Brain microvascular endothelial cell (primary cell): ENCODE data around the gene ITGB8.

ENCODE experiments used
- DNase-seq: peaks from one replicate; pipeline ENCODE4 v3.0.0-alpha.2; 2020
- H3K27ac ChIP-seq: fragments of 250-450 bp; sonication (Bioruptor Pico); 2 replicates; pipeline ENCODE4 v1.5.1; 2020; ENCODE audit warnings: mild to moderate bottlenecking, moderate library complexity
- H3K27me3 ChIP-seq: fragments of 250-450 bp; sonication (Bioruptor Pico); replicated peaks from 2 replicates; pipeline ENCODE4 v1.5.1; 2020; ENCODE audit warnings: mild to moderate bottlenecking
- H3K36me3 ChIP-seq: fragments of 250-450 bp; sonication (Bioruptor Pico); replicated peaks from 2 replicates; pipeline ENCODE4 v1.5.1; 2020; ENCODE audit warnings: mild to moderate bottlenecking
- H3K4me3 ChIP-seq: 2 replicates; pipeline ENCODE4 v1.5.1; 2011; ENCODE audit warnings: low read depth, mild to moderate bottlenecking, control low read depth, low read length, moderate library complexity
- CTCF ChIP-seq: IDR thresholded peaks from 2 replicates; pipeline ENCODE4 v1.5.1; 2011; ENCODE audit warnings: low read depth, mild to moderate bottlenecking, moderate library complexity, low read length, control low read depth, inconsistent platforms; ENCODE audit errors: missing control alignments
- in situ Hi-C: cut with HindIII; loops from 2 replicates; pipeline ENCODE4 v1.10.0; 2017; ENCODE audit warnings: low sequenced_read_pairs, low pct_ligation_motif_present

Gene ITGB8

GRCh38 chr7:20326342-20326741 lies 4.4 kb upstream of the ITGB8 start:
- in situ Hi-C loops: no loop called here
- no peak overlapping the region for H3K4me3 ChIP-seq
- DNase-seq: no peak
- no peak overlapping the region for H3K27ac ChIP-seq
- no peak for TF ChIP-seq CTCF
- no peaks in the 10 kb centered on the region for H3K36me3 ChIP-seq
- H3K27me3 ChIP-seq: no peaks in the 10 kb centered on the region

DNA sequence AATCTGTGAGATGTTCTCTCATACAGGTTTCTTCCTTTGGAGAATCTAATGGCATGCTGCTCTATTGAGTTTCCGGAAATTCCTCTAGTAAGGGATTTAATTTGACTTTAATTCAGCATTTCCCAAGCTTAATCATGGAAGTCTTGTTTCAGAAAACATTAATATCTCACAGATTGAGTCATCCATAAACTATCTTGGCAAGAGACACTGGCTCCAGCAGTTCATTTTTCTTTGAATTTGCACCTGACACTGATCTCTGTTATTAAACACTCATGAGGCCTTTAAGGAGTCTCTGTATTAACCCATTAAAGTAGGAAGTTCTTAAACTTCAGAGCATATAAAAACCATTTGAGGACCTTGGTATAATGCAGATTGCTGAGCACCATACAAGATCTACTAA lies 3.6 kb upstream of the ITGB8 start:
- no peak overlapping the region for H3K4me3 ChIP-seq
- TF ChIP-seq CTCF: no peak
- H3K36me3 ChIP-seq: no peaks in the 10 kb centered on the region
- DNase-seq: peak; percentile 37
- in situ Hi-C loops: no loop called here
- no peak overlapping the region for H3K27ac ChIP-seq
- no peaks in the 10 kb centered on the region for H3K27me3 ChIP-seq

- H3K4me3 ChIP-seq: no peak overlapping the region
- H3K27me3 ChIP-seq: no peaks in the 10 kb centered on the region
- H3K27ac ChIP-seq: no peak overlapping the region
- no peak for DNase-seq
- in situ Hi-C loops: no loop called here
- no peaks in the 10 kb centered on the region for H3K36me3 ChIP-seq
- no peak for TF ChIP-seq CTCF
Observed at GRCh38 chr7:20328027-20328426, 2.7 kb upstream of the ITGB8 start.

- in situ Hi-C loops: no loop called here
- Histone ChIP-seq H3K27ac (no peak overlapping the region), H3K4me3 (no peak overlapping the region), H3K27me3 (no peaks in the 10 kb centered on the region), H3K36me3 (no peaks in the 10 kb centered on the region)
- no peak for TF ChIP-seq CTCF
- DNase-seq: no peak
Observed at GRCh38 chr7:20328692-20329091, 2.0 kb upstream of the ITGB8 start.

DNA sequence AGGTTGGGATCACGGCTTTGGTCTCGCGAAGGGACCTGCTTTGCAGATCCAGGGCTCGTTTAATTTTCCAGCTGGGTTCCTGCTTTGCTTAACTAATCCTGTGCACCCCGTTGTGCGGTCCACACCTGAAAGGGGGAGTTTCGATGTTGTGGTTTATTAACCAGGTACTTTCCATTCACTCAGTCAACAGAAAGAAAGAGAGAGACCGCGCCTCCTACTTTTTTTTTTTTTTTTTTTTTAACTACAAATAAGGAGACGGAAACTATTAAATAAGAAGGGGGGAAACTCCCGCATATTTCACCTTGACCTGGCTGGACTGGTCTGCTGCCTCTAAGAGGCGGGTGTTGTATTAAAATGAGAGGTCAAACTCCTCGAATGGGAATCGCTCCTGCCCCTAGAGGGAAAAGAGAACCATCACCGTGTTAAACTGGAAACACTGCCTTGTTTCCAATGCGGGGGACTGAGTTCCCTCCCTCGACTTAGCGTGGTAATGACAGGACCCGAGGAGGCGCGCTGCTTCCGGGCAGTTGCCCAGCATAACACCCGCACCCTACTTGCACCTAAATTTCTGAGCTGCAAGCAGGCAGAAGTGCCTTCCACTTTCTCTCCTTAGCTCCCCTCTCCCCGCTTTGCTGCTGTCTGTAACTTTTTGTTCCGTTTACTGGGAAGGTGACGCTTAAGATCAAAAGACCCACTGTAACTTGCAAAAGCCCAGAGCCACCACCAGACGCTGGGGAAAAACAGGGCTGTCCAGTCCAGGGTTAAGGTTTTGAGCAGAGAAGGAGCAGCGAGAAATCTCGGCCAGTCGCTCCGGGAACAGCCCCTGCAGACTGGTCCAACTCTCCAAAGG lies 1.1 kb upstream of the ITGB8 start:
- in situ Hi-C loops: no loop called here
- TF ChIP-seq CTCF: peak; percentile 60
- Histone ChIP-seq H3K36me3 (no peaks in the 10 kb centered on the region), H3K27me3 (no peaks in the 10 kb centered on the region), H3K27ac (peak overlapping the region; percentile 85), H3K4me3 (peak overlapping the region; percentile 82)
- peak; percentile 61 for DNase-seq
